Heart left ventricle (tissue), 13 donors: ENCODE results near the gene GYPC.

ENCODE experiments used
- CTCF ChIP-seq, 12 donors: fragments of 200-600 bp; sonication (generic) in 4 of 12; IDR thresholded peaks; one replicate each; pipeline versions ENCODE4 v1.5.0 to v1.8.0; 2018 to 2022; ENCODE audit warnings: antibody characterized with exemption in 12 of 12, mild to moderate bottlenecking in 5 of 12
- POLR2A ChIP-seq, 2 donors: fragments of 450-650 bp; IDR thresholded peaks; one replicate each; pipeline ENCODE4 v1.6.1; 2017; ENCODE audit warnings: antibody characterized with exemption in 2 of 2, mild to moderate bottlenecking in 2 of 2, moderate library complexity in 2 of 2
- donor health status: ischemic (EF 13 %, LVEDD 7.1; RV severe dilation, severe dysfunction).
- donor health status: DM: no; HTN: yes; CAD: no.
- donor health status: DM: no; HTN: no; CAD: no.
- donor health status: ischemic (EF 25% LVEDD 6.9; RV normal size, moderate dysfunction).
- donor health status: ischemic (EF 25% LVEDD 5.7; RV mildly dilated, moderate dysfunction).
- donor health status: ischemic (EF 35%, LVEDD 5.7; RV mildly dilated, moderate dysfunction).
- donor health status: nonischemic (EF 11% LVEDD 7.7; RV severe dilation, severe dysfunction).
- donor health status: DM: yes; HTN: yes; CAD: no.
- donor health status: PGD.
- donor health status: ischemic (EF 29% LVEDD 5.4; RV normal size, mild dysfunction).
- donor health status: nonischemic (EF 23%, LVEDD 6.1; RV moderate dilation, normal function).

GRCh38 chr2:126657636-126658318 lies 1.8 kb downstream of the GYPC start:
- TF ChIP-seq CTCF (IDR thresholded peaks at IDR 0.05): peak in 1 of 12 donors; percentile 21
- TF ChIP-seq POLR2A (IDR thresholded peaks at IDR 0.05): peak in 1 of 2 donors; percentile 61
